B cell (primary cell): ENCODE results near the gene ULK4. TPM values are rescaled to one million over a fixed set of nuclear protein-coding genes. Genes with fewer than 3 reads are reported as not detected.
A peak's percentile ranks its signal among the peaks of the same experiment; 100 is the strongest.

ENCODE experiments used
- ATAC-seq: fragments of 200-7000 bp; cut with Tn5 transposase; one replicate; pipeline ENCODE4 v1.10.0; 2021; ENCODE audit warnings: low read depth, mild to moderate bottlenecking, moderate number of reproducible peaks, moderate library complexity
- CTCF ChIA-PET: fragments of 350-600 bp; sonication (Branson Sonifier 250); formaldehyde crosslinking; loops from one replicate; lab custom pipeline; 2021; ENCODE audit warnings: antibody characterized with exemption, inconsistent platforms; lab: Charles Lee
- POLR2A ChIA-PET: fragments of 350-600 bp; sonication (Branson Sonifier 250); formaldehyde crosslinking; loops from one replicate; lab custom pipeline; 2021; ENCODE audit warnings: antibody characterized with exemption; lab: Charles Lee
- DNase-seq: peaks from one replicate; pipeline ENCODE4 v3.0.0; 2013
- H2AFZ ChIP-seq: 2 replicates; pipeline ENCODE4 v1.6.1; 2012; ENCODE audit warnings: mild to moderate bottlenecking, low read depth, low read length; ENCODE audit not compliant: insufficient read depth, poor library complexity, severe bottlenecking
- H3K27ac ChIP-seq, 2 donors: 1 replicate in 1 of 2; 2 replicates in 1 of 2; pipeline ENCODE4 v1.5.1; 2012 to 2013; ENCODE audit warnings: low read length in 2 of 2, mild to moderate bottlenecking in 2 of 2, moderate library complexity in 1 of 2
- H3K27me3 ChIP-seq, 4 experiments: fragments of 200-600 bp in 1 of 4; sonication (generic) in 1 of 4; replicated peaks in 1 of 4; 1 replicate in 2 of 4; 2 replicates in 2 of 4; pipeline versions ENCODE4 v1.6.1 to v1.7.0; 2013 to 2016; ENCODE audit warnings: low read length in 3 of 4, mild to moderate bottlenecking in 2 of 4, mixed read lengths in 1 of 4, moderate library complexity in 1 of 4; ENCODE audit not compliant: insufficient read depth in 4 of 4, control insufficient read depth in 3 of 4; ENCODE audit errors: control extremely low read depth in 1 of 4
- H3K36me3 ChIP-seq, 2 experiments: replicated peaks in 1 of 2; 1 replicate in 1 of 2; 2 replicates in 1 of 2; pipeline versions ENCODE4 v1.6.1 to v1.7.1; 2013; ENCODE audit warnings: low read length in 1 of 2; ENCODE audit not compliant: insufficient read depth in 2 of 2, control insufficient read depth in 1 of 2; ENCODE audit errors: control extremely low read depth in 1 of 2, extremely low read depth in 1 of 2
- H3K4me1 ChIP-seq, 2 donors: fragments of 200-600 bp in 1 of 2; sonication (generic) in 1 of 2; 1 replicate in 1 of 2; 2 replicates in 1 of 2; pipeline versions ENCODE4 v1.5.1 to v1.6.1; 2013 to 2017; ENCODE audit warnings: low read length in 2 of 2; ENCODE audit not compliant: control insufficient read depth in 2 of 2, insufficient read depth in 2 of 2
- H3K4me2 ChIP-seq: replicated peaks from 2 replicates; pipeline ENCODE3; 2012; ENCODE audit warnings: mild to moderate bottlenecking, low read depth, low read length; ENCODE audit not compliant: poor library complexity, severe bottlenecking
- H3K4me3 ChIP-seq, 5 experiments: fragments of 200-600 bp in 1 of 5; sonication (generic) in 1 of 5; 1 replicate in 3 of 5; 2 replicates in 2 of 5; pipeline versions ENCODE4 v1.5.1 to v1.7.0; 2011 to 2016; ENCODE audit warnings: low read length in 4 of 5, mild to moderate bottlenecking in 4 of 5, low read depth in 2 of 5, control low read depth in 1 of 5, moderate library complexity in 1 of 5; ENCODE audit not compliant: insufficient read depth in 1 of 5; ENCODE audit errors: control extremely low read depth in 1 of 5, extremely low read depth in 1 of 5
- H3K79me2 ChIP-seq: fragments of 200-600 bp; sonication (generic); one replicate; pipeline ENCODE4 v1.6.0; 2016; ENCODE audit warnings: low read length; ENCODE audit not compliant: control insufficient read depth, insufficient read depth
- H3K9ac ChIP-seq: fragments of 200-600 bp; sonication (generic); 2 replicates; pipeline ENCODE4 v1.6.1; 2017; ENCODE audit warnings: mild to moderate bottlenecking, low read length, moderate library complexity
- H3K9me3 ChIP-seq, 3 donors: one replicate each; pipeline versions ENCODE4 v1.6.1 to v1.7.1; 2013; ENCODE audit warnings: low read length in 2 of 3; ENCODE audit not compliant: control insufficient read depth in 2 of 3, insufficient read depth in 1 of 3; ENCODE audit errors: control extremely low read depth in 1 of 3
- H4K20me1 ChIP-seq: 2 replicates; pipeline ENCODE4 v1.6.0; 2012; ENCODE audit warnings: mild to moderate bottlenecking, low read length; ENCODE audit not compliant: insufficient read depth, control insufficient read depth, poor library complexity, severe bottlenecking
- H3K27ac Mint-ChIP-seq: one replicate; pipeline ENCODE4 v1.8.0; 2021; ENCODE audit warnings: mixed read lengths
- H3K27me3 Mint-ChIP-seq: one replicate; pipeline ENCODE4 v1.8.0; 2021; ENCODE audit warnings: mixed read lengths
- H3K4me1 Mint-ChIP-seq: one replicate; pipeline ENCODE4 v1.8.0; 2021; ENCODE audit warnings: mixed read lengths
- H3K4me3 Mint-ChIP-seq: one replicate; pipeline ENCODE4 v1.8.0; 2021; ENCODE audit warnings: mixed read lengths
- H3K9me3 Mint-ChIP-seq: one replicate; pipeline ENCODE4 v1.8.0; 2022; ENCODE audit warnings: mixed read lengths; ENCODE audit not compliant: insufficient read depth
- EZH2 ChIP-seq: IDR thresholded peaks from 2 replicates; pipeline ENCODE4 v1.6.1; 2012; ENCODE audit warnings: borderline replicate concordance, low read depth, mild to moderate bottlenecking, moderate library complexity, low read length; ENCODE audit not compliant: insufficient read depth, poor library complexity, severe bottlenecking
- WGBS: methylation state at CpG from one replicate; pipeline ENCODE4 v1.1.5; 2013; ENCODE audit warnings: missing lambda C conversion rate; ENCODE audit not compliant: insufficient coverage; 5-methylcytosine and 5-hydroxymethylcytosine counted together
- intact Hi-C: fragments of 100-400 bp; cut with micrococcal nuclease; formaldehyde crosslinking; loops from one replicate; pipeline ENCODE4 v1.10.0; 2022
- polyA plus RNA-seq: library from polyadenylated mRNA; depleted of rRNA; stranded (reverse); fragments of >200 nt; gene quantifications from 2 replicates; pipeline ENCODE4 v1.2.3, GENCODE V29; 2012
- total RNA-seq, 2 donors: library from RNA; stranded (reverse); fragments of 120-200 nt in 1 of 2; gene quantifications; 1 replicate in 1 of 2; 2 replicates in 1 of 2; pipeline versions ENCODE4 v1.2.3 to v1.2.4, GENCODE V29; 2013 to 2022
- TF ChIP-seq, protein P1 (sequence below): fragments of 200-600 bp; IDR thresholded peaks from one replicate; pipeline ENCODE4 v1.8.0; 2022; ENCODE audit warnings: antibody characterized with exemption, mild to moderate bottlenecking

The ULK4 gene
- total and polyA plus RNA-seq, 2 donors (not counting 1 experiment from before 2014, with no cell fraction given) = 5.2 to 33.7 TPM

- H3K4me2 ChIP-seq = peak overlapping the region; percentile 32
- peak overlapping the region; percentile 21 for H3K9ac ChIP-seq
- no CpG with 5 or more reads among the region's 2 CpGs for WGBS
- H3K9me3 ChIP-seq = peaks cover 0 to under 1% (median 0%) of the 10 kb centered on the region in 3 donors
- CTCF ChIA-PET = no interaction called here
- H3K79me2 ChIP-seq = no peaks in the 10 kb centered on the region
- Mint-ChIP-seq H3K9me3 (no peaks in the 10 kb centered on the region), H3K4me1 (peaks cover 16% of the 10 kb centered on the region), H3K4me3 (no peak overlapping the region), H3K27ac (no peak overlapping the region), H3K27me3 (no peaks in the 10 kb centered on the region)
- DNase-seq (no peak), ATAC-seq (no peak)
- no peak overlapping the region for H3K4me3 ChIP-seq
- TF ChIP-seq EZH2 = no peak
- TF ChIP-seq, protein P1, sequence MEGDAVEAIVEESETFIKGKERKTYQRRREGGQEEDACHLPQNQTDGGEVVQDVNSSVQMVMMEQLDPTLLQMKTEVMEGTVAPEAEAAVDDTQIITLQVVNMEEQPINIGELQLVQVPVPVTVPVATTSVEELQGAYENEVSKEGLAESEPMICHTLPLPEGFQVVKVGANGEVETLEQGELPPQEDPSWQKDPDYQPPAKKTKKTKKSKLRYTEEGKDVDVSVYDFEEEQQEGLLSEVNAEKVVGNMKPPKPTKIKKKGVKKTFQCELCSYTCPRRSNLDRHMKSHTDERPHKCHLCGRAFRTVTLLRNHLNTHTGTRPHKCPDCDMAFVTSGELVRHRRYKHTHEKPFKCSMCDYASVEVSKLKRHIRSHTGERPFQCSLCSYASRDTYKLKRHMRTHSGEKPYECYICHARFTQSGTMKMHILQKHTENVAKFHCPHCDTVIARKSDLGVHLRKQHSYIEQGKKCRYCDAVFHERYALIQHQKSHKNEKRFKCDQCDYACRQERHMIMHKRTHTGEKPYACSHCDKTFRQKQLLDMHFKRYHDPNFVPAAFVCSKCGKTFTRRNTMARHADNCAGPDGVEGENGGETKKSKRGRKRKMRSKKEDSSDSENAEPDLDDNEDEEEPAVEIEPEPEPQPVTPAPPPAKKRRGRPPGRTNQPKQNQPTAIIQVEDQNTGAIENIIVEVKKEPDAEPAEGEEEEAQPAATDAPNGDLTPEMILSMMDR = no peak
- intact Hi-C loops = no loop called here
- POLR2A ChIA-PET = no interaction called here
- H3K27me3 ChIP-seq = no peaks in the 10 kb centered on the region
- H3K27ac ChIP-seq = peak overlapping the region in 1 of 2 donors; percentile 31
- H2AFZ ChIP-seq = no peak overlapping the region
- no peaks in the 10 kb centered on the region for H4K20me1 ChIP-seq
- H3K4me1 ChIP-seq = peaks cover 2 to 8% of the 10 kb centered on the region in 2 donors
- no peaks in the 10 kb centered on the region for H3K36me3 ChIP-seq
Observed at GRCh38 chr3:41522612-41523011, 439.3 kb downstream of the ULK4 start.

GRCh38 chr3:41521010-41521655, 440.8 kb downstream of the ULK4 start:
- POLR2A ChIA-PET = no interaction called here
- peaks cover 16% of the 10 kb centered on the region for H3K4me1 Mint-ChIP-seq
- peaks cover 2% of the 10 kb centered on the region for H3K9me3 Mint-ChIP-seq
- no peak for TF ChIP-seq EZH2
- TF ChIP-seq, protein P1 = no peak
- peaks cover 0 to 3% (median 0%) of the 10 kb centered on the region in 3 donors for H3K9me3 ChIP-seq
- no CpG with 5 or more reads among the region's 1 CpG for WGBS
- H3K27ac ChIP-seq = no peak overlapping the region
- H3K79me2 ChIP-seq = no peaks in the 10 kb centered on the region
- ATAC-seq (no peak), DNase-seq (no peak)
- H3K4me2 ChIP-seq = no peak overlapping the region
- H3K4me3 Mint-ChIP-seq = no peak overlapping the region
- intact Hi-C loops = no loop called here
- peaks cover 2 to 8% of the 10 kb centered on the region in 2 donors for H3K4me1 ChIP-seq
- CTCF ChIA-PET = no interaction called here
- no peak overlapping the region for H3K4me3 ChIP-seq
- no peak overlapping the region for H2AFZ ChIP-seq
- H3K9ac ChIP-seq = no peak overlapping the region
- H3K27me3 ChIP-seq = no peaks in the 10 kb centered on the region
- no peak overlapping the region for H3K27ac Mint-ChIP-seq
- no peaks in the 10 kb centered on the region for H3K27me3 Mint-ChIP-seq
- no peaks in the 10 kb centered on the region for H4K20me1 ChIP-seq
- H3K36me3 ChIP-seq = no peaks in the 10 kb centered on the region
